B cell (primary cell): ENCODE measurements around the gene PRPS1L1. TPM values are rescaled to one million over a fixed set of nuclear protein-coding genes. Genes with fewer than 3 reads are reported as not detected.

Experiments
- ATAC-seq: fragments of 200-7000 bp; cut with Tn5 transposase; one replicate; pipeline ENCODE4 v1.10.0; 2021; ENCODE audit warnings: low read depth, mild to moderate bottlenecking, moderate number of reproducible peaks, moderate library complexity
- CTCF ChIA-PET: fragments of 350-600 bp; sonication (Branson Sonifier 250); formaldehyde crosslinking; loops from one replicate; lab custom pipeline; 2021; ENCODE audit warnings: antibody characterized with exemption, inconsistent platforms; lab: Charles Lee
- POLR2A ChIA-PET: fragments of 350-600 bp; sonication (Branson Sonifier 250); formaldehyde crosslinking; loops from one replicate; lab custom pipeline; 2021; ENCODE audit warnings: antibody characterized with exemption; lab: Charles Lee
- DNase-seq: peaks from one replicate; pipeline ENCODE4 v3.0.0; 2013
- H2AFZ ChIP-seq: 2 replicates; pipeline ENCODE4 v1.6.1; 2012; ENCODE audit warnings: mild to moderate bottlenecking, low read depth, low read length; ENCODE audit not compliant: insufficient read depth, poor library complexity, severe bottlenecking
- H3K27ac ChIP-seq, 2 donors: 1 replicate in 1 of 2; 2 replicates in 1 of 2; pipeline ENCODE4 v1.5.1; 2012 to 2013; ENCODE audit warnings: low read length in 2 of 2, mild to moderate bottlenecking in 2 of 2, moderate library complexity in 1 of 2
- H3K27me3 ChIP-seq, 4 experiments: fragments of 200-600 bp in 1 of 4; sonication (generic) in 1 of 4; replicated peaks in 1 of 4; 1 replicate in 2 of 4; 2 replicates in 2 of 4; pipeline versions ENCODE4 v1.6.1 to v1.7.0; 2013 to 2016; ENCODE audit warnings: low read length in 3 of 4, mild to moderate bottlenecking in 2 of 4, mixed read lengths in 1 of 4, moderate library complexity in 1 of 4; ENCODE audit not compliant: insufficient read depth in 4 of 4, control insufficient read depth in 3 of 4; ENCODE audit errors: control extremely low read depth in 1 of 4
- H3K36me3 ChIP-seq, 2 experiments: replicated peaks in 1 of 2; 1 replicate in 1 of 2; 2 replicates in 1 of 2; pipeline versions ENCODE4 v1.6.1 to v1.7.1; 2013; ENCODE audit warnings: low read length in 1 of 2; ENCODE audit not compliant: insufficient read depth in 2 of 2, control insufficient read depth in 1 of 2; ENCODE audit errors: control extremely low read depth in 1 of 2, extremely low read depth in 1 of 2
- H3K4me1 ChIP-seq, 2 donors: fragments of 200-600 bp in 1 of 2; sonication (generic) in 1 of 2; 1 replicate in 1 of 2; 2 replicates in 1 of 2; pipeline versions ENCODE4 v1.5.1 to v1.6.1; 2013 to 2017; ENCODE audit warnings: low read length in 2 of 2; ENCODE audit not compliant: control insufficient read depth in 2 of 2, insufficient read depth in 2 of 2
- H3K4me2 ChIP-seq: replicated peaks from 2 replicates; pipeline ENCODE3; 2012; ENCODE audit warnings: mild to moderate bottlenecking, low read depth, low read length; ENCODE audit not compliant: poor library complexity, severe bottlenecking
- H3K4me3 ChIP-seq, 5 experiments: fragments of 200-600 bp in 1 of 5; sonication (generic) in 1 of 5; 1 replicate in 3 of 5; 2 replicates in 2 of 5; pipeline versions ENCODE4 v1.5.1 to v1.7.0; 2011 to 2016; ENCODE audit warnings: low read length in 4 of 5, mild to moderate bottlenecking in 4 of 5, low read depth in 2 of 5, control low read depth in 1 of 5, moderate library complexity in 1 of 5; ENCODE audit not compliant: insufficient read depth in 1 of 5; ENCODE audit errors: control extremely low read depth in 1 of 5, extremely low read depth in 1 of 5
- H3K79me2 ChIP-seq: fragments of 200-600 bp; sonication (generic); one replicate; pipeline ENCODE4 v1.6.0; 2016; ENCODE audit warnings: low read length; ENCODE audit not compliant: control insufficient read depth, insufficient read depth
- H3K9ac ChIP-seq: fragments of 200-600 bp; sonication (generic); 2 replicates; pipeline ENCODE4 v1.6.1; 2017; ENCODE audit warnings: mild to moderate bottlenecking, low read length, moderate library complexity
- H3K9me3 ChIP-seq, 3 donors: one replicate each; pipeline versions ENCODE4 v1.6.1 to v1.7.1; 2013; ENCODE audit warnings: low read length in 2 of 3; ENCODE audit not compliant: control insufficient read depth in 2 of 3, insufficient read depth in 1 of 3; ENCODE audit errors: control extremely low read depth in 1 of 3
- H4K20me1 ChIP-seq: 2 replicates; pipeline ENCODE4 v1.6.0; 2012; ENCODE audit warnings: mild to moderate bottlenecking, low read length; ENCODE audit not compliant: insufficient read depth, control insufficient read depth, poor library complexity, severe bottlenecking
- H3K27ac Mint-ChIP-seq: one replicate; pipeline ENCODE4 v1.8.0; 2021; ENCODE audit warnings: mixed read lengths
- H3K27me3 Mint-ChIP-seq: one replicate; pipeline ENCODE4 v1.8.0; 2021; ENCODE audit warnings: mixed read lengths
- H3K4me1 Mint-ChIP-seq: one replicate; pipeline ENCODE4 v1.8.0; 2021; ENCODE audit warnings: mixed read lengths
- H3K4me3 Mint-ChIP-seq: one replicate; pipeline ENCODE4 v1.8.0; 2021; ENCODE audit warnings: mixed read lengths
- H3K9me3 Mint-ChIP-seq: one replicate; pipeline ENCODE4 v1.8.0; 2022; ENCODE audit warnings: mixed read lengths; ENCODE audit not compliant: insufficient read depth
- CTCF ChIP-seq: fragments of 200-600 bp; IDR thresholded peaks from one replicate; pipeline ENCODE4 v1.8.0; 2022; ENCODE audit warnings: antibody characterized with exemption, mild to moderate bottlenecking
- EZH2 ChIP-seq: IDR thresholded peaks from 2 replicates; pipeline ENCODE4 v1.6.1; 2012; ENCODE audit warnings: borderline replicate concordance, low read depth, mild to moderate bottlenecking, moderate library complexity, low read length; ENCODE audit not compliant: insufficient read depth, poor library complexity, severe bottlenecking
- WGBS: methylation state at CpG from one replicate; pipeline ENCODE4 v1.1.5; 2013; ENCODE audit warnings: missing lambda C conversion rate; ENCODE audit not compliant: insufficient coverage; 5-methylcytosine and 5-hydroxymethylcytosine counted together
- intact Hi-C: fragments of 100-400 bp; cut with micrococcal nuclease; formaldehyde crosslinking; loops from one replicate; pipeline ENCODE4 v1.10.0; 2022
- polyA plus RNA-seq: library from polyadenylated mRNA; depleted of rRNA; stranded (reverse); fragments of >200 nt; gene quantifications from 2 replicates; pipeline ENCODE4 v1.2.3, GENCODE V29; 2012
- total RNA-seq, 2 donors: library from RNA; stranded (reverse); fragments of 120-200 nt in 1 of 2; gene quantifications; 1 replicate in 1 of 2; 2 replicates in 1 of 2; pipeline versions ENCODE4 v1.2.3 to v1.2.4, GENCODE V29; 2013 to 2022

Gene PRPS1L1
- total and polyA plus RNA-seq, 2 donors (not counting 1 experiment from before 2014, with no cell fraction given): not detected

- Histone ChIP-seq H3K79me2 (no peaks in the 10 kb centered on the region), H3K36me3 (no peaks in the 10 kb centered on the region), H3K4me3 (no peak overlapping the region), H3K9me3 (no peaks in the 10 kb centered on the region), H3K4me2 (no peak overlapping the region), H3K27me3 (no peaks in the 10 kb centered on the region), H3K27ac (no peak overlapping the region), H4K20me1 (no peaks in the 10 kb centered on the region), H3K9ac (no peak overlapping the region), H2AFZ (no peak overlapping the region), H3K4me1 (no peaks in the 10 kb centered on the region)
- H3K27ac Mint-ChIP-seq: no peak overlapping the region
- H3K27me3 Mint-ChIP-seq: no peaks in the 10 kb centered on the region
- DNase-seq (no peak), ATAC-seq (no peak)
- intact Hi-C loops: no loop called here
- peaks cover 3% of the 10 kb centered on the region for H3K9me3 Mint-ChIP-seq
- CTCF ChIA-PET: no interaction called here
- H3K4me3 Mint-ChIP-seq: no peak overlapping the region
- POLR2A ChIA-PET: no interaction called here
- TF ChIP-seq EZH2 (no peak), CTCF (no peak)
- H3K4me1 Mint-ChIP-seq: no peaks in the 10 kb centered on the region
- WGBS: no CpG with 5 or more reads among the region's 1 CpG
These were observed 31.0 kb downstream of the PRPS1L1 start for GRCh38 chr7:17996442-17997223.

- H3K9ac ChIP-seq: no peak overlapping the region
- no peak overlapping the region for H3K27ac Mint-ChIP-seq
- no peak overlapping the region for H3K4me3 Mint-ChIP-seq
- TF ChIP-seq EZH2: no peak
- no peak for TF ChIP-seq CTCF
- ATAC-seq: no peak
- H3K4me1 Mint-ChIP-seq: no peaks in the 10 kb centered on the region
- ChIA-PET CTCF (no interaction called here), POLR2A (no interaction called here)
- no peaks in the 10 kb centered on the region for H3K79me2 ChIP-seq
- no peak overlapping the region for H3K4me2 ChIP-seq
- H3K36me3 ChIP-seq: no peaks in the 10 kb centered on the region
- H4K20me1 ChIP-seq: no peaks in the 10 kb centered on the region
- H3K4me1 ChIP-seq: no peaks in the 10 kb centered on the region
- DNase-seq: no peak
- H3K27me3 ChIP-seq: no peaks in the 10 kb centered on the region
- H3K27me3 Mint-ChIP-seq: no peaks in the 10 kb centered on the region
- H3K9me3 Mint-ChIP-seq: peaks cover 3% of the 10 kb centered on the region
- no peak overlapping the region for H3K4me3 ChIP-seq
- no peaks in the 10 kb centered on the region for H3K9me3 ChIP-seq
- no CpG with 5 or more reads among the region's 2 CpGs for WGBS
- H3K27ac ChIP-seq: no peak overlapping the region
- intact Hi-C loops: no loop called here
- H2AFZ ChIP-seq: no peak overlapping the region
These were observed 31.6 kb downstream of the PRPS1L1 start for GRCh38 chr7:17996040-17996439.
